ENCODE measurements around the gene XYLT2.

XYLT2 gene

GRCh38 chr17:50354198-50354597 is 8.3 kb downstream of the XYLT2 start:
- TF ChIP-seq CTCF (IDR thresholded peaks at IDR 0.05; ENCODE audit: extremely low read depth, insufficient read depth, missing control alignments), result no peak
- no peak for DNase-seq (ENCODE audit: low spot score)
- in situ Hi-C loops (cut with MboI; ENCODE audit: low pct_unique_long_range_greater_than_20kb, low sequenced_read_pairs, unreplicated experiment), result no loop called here

- in situ Hi-C loops (cut with MboI; ENCODE audit: low pct_unique_long_range_greater_than_20kb, low sequenced_read_pairs, unreplicated experiment), result no loop called here
- DNase-seq (ENCODE audit: low spot score), result no peak
- no peak for TF ChIP-seq CTCF (IDR thresholded peaks at IDR 0.05; ENCODE audit: extremely low read depth, insufficient read depth, missing control alignments)
Observed at GRCh38 chr17:50354776-50355175, 8.8 kb downstream of the XYLT2 start.

GRCh38 chr17:50355336-50355700 is 9.4 kb downstream of the XYLT2 start:
- TF ChIP-seq CTCF (IDR thresholded peaks at IDR 0.05; ENCODE audit: extremely low read depth, insufficient read depth, missing control alignments), result no peak
- in situ Hi-C loops (cut with MboI; ENCODE audit: low pct_unique_long_range_greater_than_20kb, low sequenced_read_pairs, unreplicated experiment), result no loop called here
- DNase-seq (ENCODE audit: low spot score), result no peak

GRCh38 chr17:50355701-50356341 is 9.9 kb downstream of the XYLT2 start:
- in situ Hi-C loops (cut with MboI; ENCODE audit: low pct_unique_long_range_greater_than_20kb, low sequenced_read_pairs, unreplicated experiment), result no loop called here
- no peak for TF ChIP-seq CTCF (IDR thresholded peaks at IDR 0.05; ENCODE audit: extremely low read depth, insufficient read depth, missing control alignments)
- DNase-seq (ENCODE audit: low spot score), result no peak

GRCh38 chr17:50356418-50356817 is 10.5 kb downstream of the XYLT2 start:
- no peak for TF ChIP-seq CTCF (IDR thresholded peaks at IDR 0.05; ENCODE audit: extremely low read depth, insufficient read depth, missing control alignments)
- DNase-seq (ENCODE audit: low spot score), result no peak
- in situ Hi-C loops (cut with MboI; ENCODE audit: low pct_unique_long_range_greater_than_20kb, low sequenced_read_pairs, unreplicated experiment), result no loop called here

- in situ Hi-C loops (cut with MboI; ENCODE audit: low pct_unique_long_range_greater_than_20kb, low sequenced_read_pairs, unreplicated experiment), result no loop called here
- DNase-seq (ENCODE audit: low spot score), result no peak
- no peak for TF ChIP-seq CTCF (IDR thresholded peaks at IDR 0.05; ENCODE audit: extremely low read depth, insufficient read depth, missing control alignments)
Observed at GRCh38 chr17:50356892-50357510, 11.1 kb downstream of the XYLT2 start.
